ENCODE data around the gene ALOX5.

GRCh38 chr10:45373576-45374349, at the start of gene ALOX5:
- TF ChIP-seq, protein P1, sequence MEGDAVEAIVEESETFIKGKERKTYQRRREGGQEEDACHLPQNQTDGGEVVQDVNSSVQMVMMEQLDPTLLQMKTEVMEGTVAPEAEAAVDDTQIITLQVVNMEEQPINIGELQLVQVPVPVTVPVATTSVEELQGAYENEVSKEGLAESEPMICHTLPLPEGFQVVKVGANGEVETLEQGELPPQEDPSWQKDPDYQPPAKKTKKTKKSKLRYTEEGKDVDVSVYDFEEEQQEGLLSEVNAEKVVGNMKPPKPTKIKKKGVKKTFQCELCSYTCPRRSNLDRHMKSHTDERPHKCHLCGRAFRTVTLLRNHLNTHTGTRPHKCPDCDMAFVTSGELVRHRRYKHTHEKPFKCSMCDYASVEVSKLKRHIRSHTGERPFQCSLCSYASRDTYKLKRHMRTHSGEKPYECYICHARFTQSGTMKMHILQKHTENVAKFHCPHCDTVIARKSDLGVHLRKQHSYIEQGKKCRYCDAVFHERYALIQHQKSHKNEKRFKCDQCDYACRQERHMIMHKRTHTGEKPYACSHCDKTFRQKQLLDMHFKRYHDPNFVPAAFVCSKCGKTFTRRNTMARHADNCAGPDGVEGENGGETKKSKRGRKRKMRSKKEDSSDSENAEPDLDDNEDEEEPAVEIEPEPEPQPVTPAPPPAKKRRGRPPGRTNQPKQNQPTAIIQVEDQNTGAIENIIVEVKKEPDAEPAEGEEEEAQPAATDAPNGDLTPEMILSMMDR (IDR thresholded peaks at IDR 0.05), result no peak
- TF ChIP-seq POLR2A (IDR thresholded peaks at IDR 0.05), result peak; percentile 59
